IPS-18c (cell line): ENCODE results near the gene CDH22.

Source experiments
- H3K4me3 ChIP-seq: 2 replicates; pipeline ENCODE4 v1.7.0; 2013; ENCODE audit warnings: low read depth, mild to moderate bottlenecking, low read length, moderate library complexity; ENCODE audit not compliant: insufficient read depth
- H3K9me3 ChIP-seq: one replicate; pipeline ENCODE4 v1.6.1; 2013; ENCODE audit warnings: mild to moderate bottlenecking, low read length, moderate library complexity; ENCODE audit not compliant: control insufficient read depth, insufficient read depth

CDH22 gene

GRCh38 chr20:46220455-46221207, 87.7 kb downstream of the CDH22 start:
- Histone ChIP-seq H3K4me3 (no peak overlapping the region), H3K9me3 (no peaks in the 10 kb centered on the region)

GRCh38 chr20:46219920-46220319, 88.4 kb downstream of the CDH22 start:
- Histone ChIP-seq H3K4me3 (no peak overlapping the region), H3K9me3 (no peaks in the 10 kb centered on the region)

- Histone ChIP-seq H3K9me3 (no peaks in the 10 kb centered on the region), H3K4me3 (no peak overlapping the region)
Measured at GRCh38 chr20:46219190-46219589, 89.1 kb downstream of the CDH22 start.

- Histone ChIP-seq H3K4me3 (no peak overlapping the region), H3K9me3 (no peaks in the 10 kb centered on the region)
Measured at GRCh38 chr20:46218656-46219055, 89.6 kb downstream of the CDH22 start.

GRCh38 chr20:46217583-46217982, 90.7 kb downstream of the CDH22 start:
- Histone ChIP-seq H3K4me3 (no peak overlapping the region), H3K9me3 (no peaks in the 10 kb centered on the region)

- Histone ChIP-seq H3K9me3 (no peaks in the 10 kb centered on the region), H3K4me3 (no peak overlapping the region)
Measured at GRCh38 chr20:46216770-46217464, 91.4 kb downstream of the CDH22 start.

GRCh38 chr20:46215913-46216707, 92.2 kb downstream of the CDH22 start:
- Histone ChIP-seq H3K4me3 (0 out of 2 replicates have a peak overlapping the region, but pooled peaks have one; percentile 11), H3K9me3 (no peaks in the 10 kb centered on the region)

- no peaks in the 10 kb centered on the region for H3K9me3 ChIP-seq
- no peak overlapping the region for H3K4me3 ChIP-seq
Measured at GRCh38 chr20:46214824-46215488, 93.3 kb downstream of the CDH22 start.

GRCh38 chr20:46213946-46214823, 94.1 kb downstream of the CDH22 start:
- H3K4me3 ChIP-seq = no peak overlapping the region

GRCh38 chr20:46212876-46213275, 95.4 kb downstream of the CDH22 start:
- Histone ChIP-seq H3K9me3 (no peaks in the 10 kb centered on the region), H3K4me3 (no peak overlapping the region)

More at GRCh38 chr20:46213946-46214823, 94.1 kb downstream of the CDH22 start:
- H3K9me3 ChIP-seq = no peaks in the 10 kb centered on the region

- H3K4me3 ChIP-seq = no peak overlapping the region
- no peaks in the 10 kb centered on the region for H3K9me3 ChIP-seq
Measured at GRCh38 chr20:46212252-46212651, 96.0 kb downstream of the CDH22 start.

GRCh38 chr20:46211331-46211722, 97.0 kb downstream of the CDH22 start:
- no peak overlapping the region for H3K4me3 ChIP-seq
- no peaks in the 10 kb centered on the region for H3K9me3 ChIP-seq

GRCh38 chr20:46210672-46211330, 97.5 kb downstream of the CDH22 start:
- Histone ChIP-seq H3K4me3 (no peak overlapping the region), H3K9me3 (no peaks in the 10 kb centered on the region)

- H3K9me3 ChIP-seq = no peaks in the 10 kb centered on the region
- H3K4me3 ChIP-seq = no peak overlapping the region
Measured at GRCh38 chr20:46209930-46210671, 98.2 kb downstream of the CDH22 start.

- no peaks in the 10 kb centered on the region for H3K9me3 ChIP-seq
- H3K4me3 ChIP-seq = no peak overlapping the region
Measured at GRCh38 chr20:46207793-46208192, 100.5 kb downstream of the CDH22 start.
